HEK293T (cell line): ENCODE results near the gene COX8A.

ENCODE experiments used
- CTCF ChIA-PET: fragments of 350-600 bp; formaldehyde crosslinking; extraction: SDS; loops from one replicate; lab custom pipeline; 2021; ENCODE audit warnings: antibody characterized with exemption, inconsistent platforms; lab: Yijun Ruan, JAX
- POLR2A ChIA-PET: fragments of 350-600 bp; formaldehyde crosslinking; extraction: SDS; loops from one replicate; lab custom pipeline; 2020; ENCODE audit warnings: antibody characterized with exemption, inconsistent platforms; lab: Yijun Ruan, JAX
- DNase-seq: peaks from one replicate; pipeline ENCODE4 v3.0.0; 2012; ENCODE audit warnings: mixed read lengths; ENCODE audit errors: extremely low spot score
- ARNT ChIP-seq: fragments of 450-650 bp; IDR thresholded peaks from 2 replicates; pipeline ENCODE4 v1.6.1; 2017; ENCODE audit warnings: mild to moderate bottlenecking
- BHLHE40 ChIP-seq: fragments of 450-650 bp; IDR thresholded peaks from 2 replicates; pipeline ENCODE4 v1.6.1; 2016; ENCODE audit warnings: mild to moderate bottlenecking, moderate library complexity, borderline replicate concordance
- CTBP1 ChIP-seq: fragments of 450-650 bp; IDR thresholded peaks from 2 replicates; pipeline ENCODE4 v1.6.1; 2016; ENCODE audit warnings: borderline replicate concordance
- ELF4 ChIP-seq: fragments of 450-650 bp; IDR thresholded peaks from 2 replicates; pipeline ENCODE4 v1.6.1; 2017; ENCODE audit warnings: antibody characterized with exemption
- FOXA1 ChIP-seq: fragments of 450-650 bp; IDR thresholded peaks from 2 replicates; pipeline ENCODE4 v1.6.1; 2016; ENCODE audit warnings: mild to moderate bottlenecking
- FOXK2 ChIP-seq: fragments of 450-650 bp; IDR thresholded peaks from 2 replicates; pipeline ENCODE4 v1.6.1; 2016; ENCODE audit warnings: mild to moderate bottlenecking
- FOXM1 ChIP-seq: fragments of 450-650 bp; IDR thresholded peaks from 2 replicates; pipeline ENCODE4 v1.6.1; 2017; ENCODE audit warnings: mild to moderate bottlenecking, borderline replicate concordance
- HDGF ChIP-seq: fragments of 450-650 bp; IDR thresholded peaks from 2 replicates; pipeline ENCODE4 v1.6.1; 2017; ENCODE audit warnings: antibody characterized with exemption, borderline replicate concordance
- L3MBTL2 ChIP-seq: fragments of 450-650 bp; conservative IDR thresholded peaks from 2 replicates; pipeline ENCODE4 v1.6.1; 2016; ENCODE audit warnings: mild to moderate bottlenecking
- LEF1 ChIP-seq: fragments of 450-650 bp; IDR thresholded peaks from 2 replicates; pipeline ENCODE4 v1.6.1; 2017; ENCODE audit warnings: mild to moderate bottlenecking, borderline replicate concordance
- NFRKB ChIP-seq: fragments of 450-650 bp; IDR thresholded peaks from 2 replicates; pipeline ENCODE4 v1.6.1; 2016; ENCODE audit warnings: mild to moderate bottlenecking, moderate library complexity
- SP1 ChIP-seq: fragments of 450-650 bp; IDR thresholded peaks from 2 replicates; pipeline ENCODE4 v1.6.1; 2017
- SUZ12 ChIP-seq: fragments of 450-650 bp; IDR thresholded peaks from 2 replicates; pipeline ENCODE4 v1.6.1; 2016; ENCODE audit warnings: mild to moderate bottlenecking
- TARDBP ChIP-seq: fragments of 450-650 bp; IDR thresholded peaks from 2 replicates; pipeline ENCODE4 v1.6.1; 2016
- ZNF384 ChIP-seq: fragments of 450-650 bp; IDR thresholded peaks from 2 replicates; pipeline ENCODE4 v1.6.1; 2016
- TF ChIP-seq, protein P1 (sequence below): fragments of 450-650 bp; IDR thresholded peaks from 2 replicates; pipeline ENCODE4 v1.6.1; 2016

The COX8A gene

DNA sequence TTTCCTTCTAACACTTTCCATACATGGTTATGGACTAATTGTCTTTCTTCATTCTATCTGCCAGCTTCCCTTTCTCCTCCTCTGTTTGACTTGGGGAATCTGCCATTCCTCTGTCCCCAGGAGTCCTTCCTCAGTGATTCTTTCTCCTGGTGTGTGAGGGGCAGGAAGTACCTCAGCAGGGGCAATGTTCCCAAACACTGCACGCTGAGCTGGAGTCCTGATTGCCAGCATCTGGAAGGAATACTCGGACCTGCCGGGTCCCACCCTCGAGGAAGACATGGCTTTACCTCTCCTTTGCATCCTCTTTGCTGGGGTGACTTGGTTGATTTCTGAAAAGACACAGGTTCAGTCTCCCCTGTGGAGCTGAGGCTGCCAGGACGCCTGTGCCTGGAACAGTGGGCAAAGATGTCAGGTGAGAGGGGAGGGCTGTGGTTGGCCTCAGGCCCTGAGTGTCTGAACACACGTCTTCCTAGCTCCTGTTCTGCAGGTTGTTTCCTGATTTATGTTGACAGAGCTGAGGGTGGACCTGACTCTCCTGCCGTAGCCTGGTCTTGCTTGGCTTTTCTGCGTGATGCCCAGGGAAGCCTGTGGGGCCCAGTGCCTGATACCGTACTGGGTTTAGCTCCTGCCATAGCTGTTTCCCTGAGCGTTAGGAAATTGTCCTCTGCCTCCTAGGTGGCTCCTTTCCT, 4.3 kb downstream of the COX8A start:
- ChIA-PET CTCF (no interaction called here), POLR2A (no interaction called here)
- no peak for TF ChIP-seq ELF4
- TF ChIP-seq TARDBP, result no peak
- TF ChIP-seq FOXM1, result no peak
- no peak for TF ChIP-seq CTBP1
- TF ChIP-seq SUZ12, result no peak
- TF ChIP-seq L3MBTL2, result no peak
- no peak for TF ChIP-seq LEF1
- no peak for TF ChIP-seq BHLHE40
- DNase-seq, result no peak

DNA sequence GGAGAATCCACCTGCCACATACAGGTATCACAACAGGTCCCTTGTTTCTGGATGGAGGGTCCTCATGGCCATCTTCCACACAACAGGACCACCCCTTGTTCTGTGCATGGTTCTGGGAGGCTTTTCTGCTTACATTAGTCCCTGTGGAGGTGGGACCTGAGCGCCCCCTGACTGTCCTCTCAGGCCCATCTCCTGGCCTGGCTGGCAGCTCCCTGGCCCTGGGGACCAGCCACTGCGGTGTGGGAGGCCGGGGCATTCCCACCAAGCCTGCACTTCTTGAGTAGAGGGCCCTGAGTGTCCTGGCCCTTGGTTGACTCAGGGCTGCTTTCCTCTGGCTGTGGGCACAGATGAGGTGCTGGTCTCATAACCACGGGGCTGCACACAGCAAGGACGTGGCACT, 5.0 kb downstream of the COX8A start:
- ChIA-PET POLR2A (no interaction called here), CTCF (no interaction called here)
- no peak for DNase-seq

DNA sequence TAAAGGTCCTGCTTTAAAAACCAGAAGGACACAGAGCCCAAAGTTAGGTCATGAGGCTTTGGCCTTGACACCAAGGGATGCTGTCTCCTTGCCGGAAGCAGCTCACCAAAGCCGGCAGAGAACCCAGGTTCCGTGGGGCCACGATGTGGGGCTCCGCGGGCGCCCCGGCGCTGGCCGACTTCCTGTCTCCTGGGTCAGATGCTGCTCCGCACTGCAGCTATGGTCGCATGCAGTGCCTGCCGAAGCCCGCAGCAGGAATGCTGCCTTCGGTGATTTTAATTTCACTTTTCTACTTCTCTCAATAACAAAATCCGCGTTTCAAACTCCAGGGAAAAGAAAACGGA, 11.4 kb downstream of the COX8A start:
- CTCF ChIA-PET, result no interaction called here
- DNase-seq, result no peak
- POLR2A ChIA-PET, result interaction anchor here (1.2 to 1.5 kb wide), 2 partner anchors 9 to 11 kb away, joined by 4 to 9 read pairs; partner anchors contain the start of gene COX8A

More for the DNA sequence above, 5.0 kb downstream of the COX8A start:
- TF ChIP-seq ZNF384 (no peak), LEF1 (no peak), TARDBP (no peak), BHLHE40 (no peak), ARNT (no peak), HDGF (no peak), FOXA1 (no peak), NFRKB (no peak), SUZ12 (no peak), L3MBTL2 (no peak), SP1 (no peak)
- TF ChIP-seq, protein P1, sequence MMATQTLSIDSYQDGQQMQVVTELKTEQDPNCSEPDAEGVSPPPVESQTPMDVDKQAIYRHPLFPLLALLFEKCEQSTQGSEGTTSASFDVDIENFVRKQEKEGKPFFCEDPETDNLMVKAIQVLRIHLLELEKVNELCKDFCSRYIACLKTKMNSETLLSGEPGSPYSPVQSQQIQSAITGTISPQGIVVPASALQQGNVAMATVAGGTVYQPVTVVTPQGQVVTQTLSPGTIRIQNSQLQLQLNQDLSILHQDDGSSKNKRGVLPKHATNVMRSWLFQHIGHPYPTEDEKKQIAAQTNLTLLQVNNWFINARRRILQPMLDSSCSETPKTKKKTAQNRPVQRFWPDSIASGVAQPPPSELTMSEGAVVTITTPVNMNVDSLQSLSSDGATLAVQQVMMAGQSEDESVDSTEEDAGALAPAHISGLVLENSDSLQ, result no peak

DNA sequence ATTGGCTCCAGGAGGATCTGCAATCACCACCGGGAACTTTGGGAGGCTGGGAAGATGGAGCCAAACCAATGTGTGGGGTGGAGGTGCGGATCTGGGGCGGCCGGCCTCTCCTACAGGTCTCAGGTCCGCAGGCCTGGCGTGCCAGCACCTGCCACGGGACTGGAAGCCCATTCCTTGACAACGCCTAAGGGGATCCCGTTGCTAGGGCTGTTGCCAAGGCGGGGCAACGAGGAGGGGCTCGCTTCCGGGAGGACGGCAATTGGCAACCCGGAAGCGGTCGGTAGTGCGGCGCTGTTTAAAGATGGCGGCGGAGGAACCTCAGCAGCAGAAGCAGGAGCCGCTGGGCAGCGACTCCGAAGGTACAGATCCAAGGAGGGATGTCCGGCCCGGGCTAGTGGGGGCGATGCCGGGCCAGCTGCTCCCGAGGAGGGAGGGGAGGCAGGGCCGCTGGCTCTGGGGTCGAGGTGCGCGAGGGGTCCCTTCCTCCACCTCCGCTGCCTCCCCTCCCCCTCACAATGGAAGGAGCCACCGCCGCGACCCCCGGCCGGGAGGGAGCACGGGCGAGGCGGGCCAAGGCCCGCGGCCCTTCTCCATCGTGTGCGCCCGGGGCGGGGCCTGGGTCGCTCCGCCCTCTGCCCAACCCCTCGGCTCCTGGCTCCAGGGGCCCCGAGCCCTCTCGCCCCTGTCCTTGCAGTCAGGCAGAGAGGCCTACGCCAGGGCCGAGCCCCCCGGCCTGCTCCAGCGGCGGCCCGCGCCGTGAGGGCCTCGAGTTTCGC, 11.9 kb downstream of the COX8A start, which contains the start of gene OTUB1:
Gene OTUB1, plus strand, starts transcription at position 283 of the 776 bp plus-strand sequence. Its CDS starts 19 bp downstream, at position 302.
- DNase-seq, result peak; percentile 94
- ChIA-PET POLR2A (interaction anchor here (1.2 to 1.5 kb wide), 2 partner anchors 9 to 12 kb away, joined by 4 to 9 read pairs; partner anchors contain the start of gene COX8A), CTCF (no interaction called here)
- TF ChIP-seq ELF4, result peak; percentile 95
- TF ChIP-seq FOXM1, result no peak

More for the DNA sequence above, 11.4 kb downstream of the COX8A start:
- TF ChIP-seq NFRKB (no peak), CTBP1 (no peak), HDGF (no peak), L3MBTL2 (no peak), SP1 (no peak), ELF4 (no peak), LEF1 (no peak), FOXM1 (no peak), BHLHE40 (no peak), FOXK2 (no peak), ZNF384 (no peak)
- TF ChIP-seq, protein P1, result no peak

DNA sequence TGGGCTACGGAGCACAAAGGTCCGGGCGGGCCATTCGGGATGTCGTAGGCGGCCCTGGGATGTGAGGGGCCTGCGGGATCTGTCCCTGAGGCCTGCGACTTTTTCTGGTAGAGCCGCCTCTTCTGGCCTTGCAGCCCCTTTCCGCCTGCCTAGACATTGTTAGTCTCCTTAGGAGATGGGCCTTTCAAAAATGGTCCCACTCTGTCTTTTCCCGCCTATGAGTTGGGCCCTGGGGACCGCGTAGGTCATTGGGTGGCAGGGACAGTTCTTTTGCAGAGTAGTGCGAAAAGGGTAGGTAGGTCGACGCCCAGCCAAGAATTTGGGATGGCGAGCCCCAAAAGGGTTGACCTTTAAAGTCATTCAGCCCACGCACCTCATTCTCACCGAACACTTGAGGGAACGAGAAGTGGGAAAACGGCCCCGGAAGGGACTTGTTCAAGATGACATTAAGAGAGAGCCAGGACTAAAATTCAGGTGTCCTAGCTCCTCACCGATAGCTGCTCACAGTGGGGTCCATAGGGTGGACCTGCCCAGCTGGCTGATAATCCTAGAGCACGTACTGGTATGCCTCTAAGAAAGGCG, 12.6 kb downstream of the COX8A start:
- TF ChIP-seq SP1 (no peak), L3MBTL2 (0 out of 2 replicates have a peak, but pooled peaks have one; percentile 12)
- no peak for DNase-seq
- CTCF ChIA-PET, result no interaction called here
- POLR2A ChIA-PET, result no interaction called here

DNA sequence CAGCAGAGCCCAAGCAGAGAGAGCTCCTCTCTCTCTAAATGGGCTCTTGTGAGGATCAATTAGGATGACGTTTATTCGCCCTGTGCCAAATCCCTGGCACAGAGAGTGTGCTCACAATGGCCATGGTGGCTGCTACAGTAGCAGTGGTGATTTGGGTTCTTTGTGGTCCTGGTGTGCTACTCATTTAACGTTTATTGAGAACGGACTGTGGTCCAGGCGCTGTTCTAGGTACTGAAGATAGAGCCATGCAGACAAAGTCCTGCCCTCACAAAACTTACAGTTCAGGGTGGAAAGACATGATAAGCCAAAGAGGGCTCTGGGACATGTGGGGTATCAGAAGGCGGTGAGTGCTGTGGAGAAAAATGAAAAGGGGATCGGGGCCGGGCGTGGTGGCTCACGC, 17.1 kb downstream of the COX8A start:
- no peak for TF ChIP-seq TARDBP
- no peak for TF ChIP-seq HDGF
- no peak for TF ChIP-seq FOXK2
- no peak for TF ChIP-seq FOXA1
- no peak for TF ChIP-seq LEF1
- TF ChIP-seq ARNT, result no peak
- no peak for TF ChIP-seq NFRKB
- no peak for TF ChIP-seq ELF4
- DNase-seq, result no peak
- POLR2A ChIA-PET, result no interaction called here
- CTCF ChIA-PET, result no interaction called here

DNA sequence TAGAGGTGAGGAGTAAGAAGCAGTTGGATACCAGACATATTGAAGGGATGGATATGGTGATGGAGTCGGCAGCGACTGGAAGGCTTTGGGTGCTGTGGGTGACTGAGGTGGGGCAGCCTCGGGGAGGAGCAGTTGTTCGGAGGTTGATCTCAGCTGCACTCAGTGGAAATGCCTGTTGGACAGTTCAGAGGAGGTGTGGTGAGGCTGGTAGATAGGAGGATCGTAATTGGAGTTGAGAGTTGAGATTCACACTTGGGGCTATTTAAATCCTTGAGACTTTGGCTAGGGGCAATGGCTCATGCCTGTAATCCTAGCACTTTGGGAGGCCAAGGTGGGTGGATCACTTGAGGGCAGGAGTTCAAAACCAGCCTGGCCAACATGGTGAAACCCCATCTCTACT, 18.7 kb downstream of the COX8A start:
- no peak for DNase-seq
- TF ChIP-seq FOXM1 (no peak), TARDBP (no peak), ZNF384 (no peak), L3MBTL2 (no peak)
- TF ChIP-seq, protein P1, result no peak
- ChIA-PET CTCF (no interaction called here), POLR2A (no interaction called here)
